ENCODE measurements around the gene ANKRD40.

DNA sequence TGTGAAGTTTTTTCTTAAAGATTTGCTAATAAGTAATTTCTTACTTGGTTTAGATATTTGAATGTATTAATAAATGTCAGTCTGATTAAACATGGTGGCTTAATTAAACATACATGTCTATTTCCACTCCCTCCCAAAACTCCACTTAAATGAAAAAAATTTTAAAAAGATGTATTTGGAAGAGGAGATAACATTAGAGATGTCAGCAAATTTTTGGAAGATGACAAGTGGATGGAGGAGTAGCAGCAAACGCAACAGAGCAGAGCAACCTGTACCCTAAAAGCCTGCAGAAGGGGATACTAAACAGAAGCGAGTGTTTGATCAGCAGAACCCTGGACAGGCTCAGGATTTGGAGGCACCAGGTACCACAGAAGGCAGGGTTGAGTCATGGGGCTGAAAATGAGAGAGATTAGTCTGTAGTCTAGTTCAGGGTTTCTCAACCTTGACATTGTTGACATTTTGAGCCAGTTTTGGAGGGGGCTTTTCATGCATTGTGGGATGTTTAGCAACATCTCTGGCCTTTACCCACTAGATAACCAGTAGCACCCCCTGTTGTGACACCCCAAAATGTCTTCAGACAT lies 29.5 kb upstream of the ANKRD40 start:
- TF ChIP-seq, protein P1, sequence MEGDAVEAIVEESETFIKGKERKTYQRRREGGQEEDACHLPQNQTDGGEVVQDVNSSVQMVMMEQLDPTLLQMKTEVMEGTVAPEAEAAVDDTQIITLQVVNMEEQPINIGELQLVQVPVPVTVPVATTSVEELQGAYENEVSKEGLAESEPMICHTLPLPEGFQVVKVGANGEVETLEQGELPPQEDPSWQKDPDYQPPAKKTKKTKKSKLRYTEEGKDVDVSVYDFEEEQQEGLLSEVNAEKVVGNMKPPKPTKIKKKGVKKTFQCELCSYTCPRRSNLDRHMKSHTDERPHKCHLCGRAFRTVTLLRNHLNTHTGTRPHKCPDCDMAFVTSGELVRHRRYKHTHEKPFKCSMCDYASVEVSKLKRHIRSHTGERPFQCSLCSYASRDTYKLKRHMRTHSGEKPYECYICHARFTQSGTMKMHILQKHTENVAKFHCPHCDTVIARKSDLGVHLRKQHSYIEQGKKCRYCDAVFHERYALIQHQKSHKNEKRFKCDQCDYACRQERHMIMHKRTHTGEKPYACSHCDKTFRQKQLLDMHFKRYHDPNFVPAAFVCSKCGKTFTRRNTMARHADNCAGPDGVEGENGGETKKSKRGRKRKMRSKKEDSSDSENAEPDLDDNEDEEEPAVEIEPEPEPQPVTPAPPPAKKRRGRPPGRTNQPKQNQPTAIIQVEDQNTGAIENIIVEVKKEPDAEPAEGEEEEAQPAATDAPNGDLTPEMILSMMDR (IDR thresholded peaks at IDR 0.05; ENCODE audit: low read depth, low read length, missing input control) = no peak
- TF ChIP-seq EGR1 (IDR thresholded peaks at IDR 0.05; ENCODE audit: low read depth in 2 of 2) (no peak), TAF1 (conservative IDR thresholded peaks at IDR 0.05) (no peak), FOXA1 (IDR thresholded peaks at IDR 0.05) (no peak), RAD21 (IDR thresholded peaks at IDR 0.05) (no peak), JUND (IDR thresholded peaks at IDR 0.05) (no peak), GABPA (IDR thresholded peaks at IDR 0.05 in 1 of 2, conservative IDR thresholded peaks at IDR 0.05 in 1 of 2) (no peak), HNF4A (conservative IDR thresholded peaks at IDR 0.05) (no peak)
- TF ChIP-seq, protein P2, sequence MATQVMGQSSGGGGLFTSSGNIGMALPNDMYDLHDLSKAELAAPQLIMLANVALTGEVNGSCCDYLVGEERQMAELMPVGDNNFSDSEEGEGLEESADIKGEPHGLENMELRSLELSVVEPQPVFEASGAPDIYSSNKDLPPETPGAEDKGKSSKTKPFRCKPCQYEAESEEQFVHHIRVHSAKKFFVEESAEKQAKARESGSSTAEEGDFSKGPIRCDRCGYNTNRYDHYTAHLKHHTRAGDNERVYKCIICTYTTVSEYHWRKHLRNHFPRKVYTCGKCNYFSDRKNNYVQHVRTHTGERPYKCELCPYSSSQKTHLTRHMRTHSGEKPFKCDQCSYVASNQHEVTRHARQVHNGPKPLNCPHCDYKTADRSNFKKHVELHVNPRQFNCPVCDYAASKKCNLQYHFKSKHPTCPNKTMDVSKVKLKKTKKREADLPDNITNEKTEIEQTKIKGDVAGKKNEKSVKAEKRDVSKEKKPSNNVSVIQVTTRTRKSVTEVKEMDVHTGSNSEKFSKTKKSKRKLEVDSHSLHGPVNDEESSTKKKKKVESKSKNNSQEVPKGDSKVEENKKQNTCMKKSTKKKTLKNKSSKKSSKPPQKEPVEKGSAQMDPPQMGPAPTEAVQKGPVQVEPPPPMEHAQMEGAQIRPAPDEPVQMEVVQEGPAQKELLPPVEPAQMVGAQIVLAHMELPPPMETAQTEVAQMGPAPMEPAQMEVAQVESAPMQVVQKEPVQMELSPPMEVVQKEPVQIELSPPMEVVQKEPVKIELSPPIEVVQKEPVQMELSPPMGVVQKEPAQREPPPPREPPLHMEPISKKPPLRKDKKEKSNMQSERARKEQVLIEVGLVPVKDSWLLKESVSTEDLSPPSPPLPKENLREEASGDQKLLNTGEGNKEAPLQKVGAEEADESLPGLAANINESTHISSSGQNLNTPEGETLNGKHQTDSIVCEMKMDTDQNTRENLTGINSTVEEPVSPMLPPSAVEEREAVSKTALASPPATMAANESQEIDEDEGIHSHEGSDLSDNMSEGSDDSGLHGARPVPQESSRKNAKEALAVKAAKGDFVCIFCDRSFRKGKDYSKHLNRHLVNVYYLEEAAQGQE (IDR thresholded peaks at IDR 0.05) = no peak
- TF ChIP-seq, protein P3, sequence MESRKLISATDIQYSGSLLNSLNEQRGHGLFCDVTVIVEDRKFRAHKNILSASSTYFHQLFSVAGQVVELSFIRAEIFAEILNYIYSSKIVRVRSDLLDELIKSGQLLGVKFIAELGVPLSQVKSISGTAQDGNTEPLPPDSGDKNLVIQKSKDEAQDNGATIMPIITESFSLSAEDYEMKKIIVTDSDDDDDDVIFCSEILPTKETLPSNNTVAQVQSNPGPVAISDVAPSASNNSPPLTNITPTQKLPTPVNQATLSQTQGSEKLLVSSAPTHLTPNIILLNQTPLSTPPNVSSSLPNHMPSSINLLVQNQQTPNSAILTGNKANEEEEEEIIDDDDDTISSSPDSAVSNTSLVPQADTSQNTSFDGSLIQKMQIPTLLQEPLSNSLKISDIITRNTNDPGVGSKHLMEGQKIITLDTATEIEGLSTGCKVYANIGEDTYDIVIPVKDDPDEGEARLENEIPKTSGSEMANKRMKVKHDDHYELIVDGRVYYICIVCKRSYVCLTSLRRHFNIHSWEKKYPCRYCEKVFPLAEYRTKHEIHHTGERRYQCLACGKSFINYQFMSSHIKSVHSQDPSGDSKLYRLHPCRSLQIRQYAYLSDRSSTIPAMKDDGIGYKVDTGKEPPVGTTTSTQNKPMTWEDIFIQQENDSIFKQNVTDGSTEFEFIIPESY (IDR thresholded peaks at IDR 0.05) = no peak
- TF ChIP-seq, protein P4, sequence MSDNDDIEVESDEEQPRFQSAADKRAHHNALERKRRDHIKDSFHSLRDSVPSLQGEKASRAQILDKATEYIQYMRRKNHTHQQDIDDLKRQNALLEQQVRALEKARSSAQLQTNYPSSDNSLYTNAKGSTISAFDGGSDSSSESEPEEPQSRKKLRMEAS (IDR thresholded peaks at IDR 0.05) = no peak
- TF ChIP-seq, protein P5, sequence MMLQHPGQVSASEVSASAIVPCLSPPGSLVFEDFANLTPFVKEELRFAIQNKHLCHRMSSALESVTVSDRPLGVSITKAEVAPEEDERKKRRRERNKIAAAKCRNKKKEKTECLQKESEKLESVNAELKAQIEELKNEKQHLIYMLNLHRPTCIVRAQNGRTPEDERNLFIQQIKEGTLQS (IDR thresholded peaks at IDR 0.05) = no peak

All from liver (tissue), 3 donors.